Measurements from ENCODE around the gene SPPL2B.

DNA sequence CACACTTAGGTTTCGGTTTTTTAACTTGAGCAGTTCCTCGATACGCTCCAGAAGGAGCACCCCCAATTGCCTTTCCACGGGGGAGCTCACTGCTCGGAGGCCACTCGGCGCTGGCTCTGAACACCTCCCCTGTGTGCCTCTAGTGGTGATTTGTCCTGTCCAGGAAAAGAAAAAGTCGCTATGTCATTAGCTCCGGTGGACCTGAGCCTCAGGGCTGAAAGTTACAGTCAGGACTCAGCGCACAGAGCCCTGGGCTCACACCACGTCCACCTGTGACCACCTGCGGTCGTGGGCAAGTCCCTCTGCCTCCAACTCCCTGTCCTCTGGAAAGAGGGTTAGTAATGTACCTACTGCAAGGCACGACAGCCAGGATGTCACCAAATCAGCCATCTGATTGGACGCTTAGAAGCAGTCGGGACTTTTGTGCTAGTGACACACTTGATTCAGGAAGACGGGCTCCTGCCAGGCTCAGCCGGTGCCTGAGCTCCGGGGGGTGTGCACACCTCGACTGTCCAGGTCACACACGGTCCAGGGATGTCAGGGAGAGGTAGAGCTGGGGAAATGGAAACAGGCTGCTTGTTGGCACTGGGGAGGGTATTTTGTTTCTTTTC, 27.7 kb downstream of the SPPL2B start:
- TF ChIP-seq, protein P1, sequence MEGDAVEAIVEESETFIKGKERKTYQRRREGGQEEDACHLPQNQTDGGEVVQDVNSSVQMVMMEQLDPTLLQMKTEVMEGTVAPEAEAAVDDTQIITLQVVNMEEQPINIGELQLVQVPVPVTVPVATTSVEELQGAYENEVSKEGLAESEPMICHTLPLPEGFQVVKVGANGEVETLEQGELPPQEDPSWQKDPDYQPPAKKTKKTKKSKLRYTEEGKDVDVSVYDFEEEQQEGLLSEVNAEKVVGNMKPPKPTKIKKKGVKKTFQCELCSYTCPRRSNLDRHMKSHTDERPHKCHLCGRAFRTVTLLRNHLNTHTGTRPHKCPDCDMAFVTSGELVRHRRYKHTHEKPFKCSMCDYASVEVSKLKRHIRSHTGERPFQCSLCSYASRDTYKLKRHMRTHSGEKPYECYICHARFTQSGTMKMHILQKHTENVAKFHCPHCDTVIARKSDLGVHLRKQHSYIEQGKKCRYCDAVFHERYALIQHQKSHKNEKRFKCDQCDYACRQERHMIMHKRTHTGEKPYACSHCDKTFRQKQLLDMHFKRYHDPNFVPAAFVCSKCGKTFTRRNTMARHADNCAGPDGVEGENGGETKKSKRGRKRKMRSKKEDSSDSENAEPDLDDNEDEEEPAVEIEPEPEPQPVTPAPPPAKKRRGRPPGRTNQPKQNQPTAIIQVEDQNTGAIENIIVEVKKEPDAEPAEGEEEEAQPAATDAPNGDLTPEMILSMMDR (IDR thresholded peaks at IDR 0.05), result no peak
- TF ChIP-seq EZH2phosphoT487 (IDR thresholded peaks at IDR 0.05), result no peak
